AG09319 (cell line): ENCODE results near the gene IL1B.

Experiments
- DNase-seq: peaks from one replicate; pipeline ENCODE4 v3.0.0-alpha.2; 2010; ENCODE audit warnings: low read depth; ENCODE audit errors: extremely low read depth
- TF ChIP-seq, protein P1 (sequence below): IDR thresholded peaks from 2 replicates; pipeline ENCODE4 v1.5.1; 2011; ENCODE audit warnings: low read depth, mild to moderate bottlenecking, inconsistent platforms, low read length, moderate library complexity

The IL1B gene

DNA sequence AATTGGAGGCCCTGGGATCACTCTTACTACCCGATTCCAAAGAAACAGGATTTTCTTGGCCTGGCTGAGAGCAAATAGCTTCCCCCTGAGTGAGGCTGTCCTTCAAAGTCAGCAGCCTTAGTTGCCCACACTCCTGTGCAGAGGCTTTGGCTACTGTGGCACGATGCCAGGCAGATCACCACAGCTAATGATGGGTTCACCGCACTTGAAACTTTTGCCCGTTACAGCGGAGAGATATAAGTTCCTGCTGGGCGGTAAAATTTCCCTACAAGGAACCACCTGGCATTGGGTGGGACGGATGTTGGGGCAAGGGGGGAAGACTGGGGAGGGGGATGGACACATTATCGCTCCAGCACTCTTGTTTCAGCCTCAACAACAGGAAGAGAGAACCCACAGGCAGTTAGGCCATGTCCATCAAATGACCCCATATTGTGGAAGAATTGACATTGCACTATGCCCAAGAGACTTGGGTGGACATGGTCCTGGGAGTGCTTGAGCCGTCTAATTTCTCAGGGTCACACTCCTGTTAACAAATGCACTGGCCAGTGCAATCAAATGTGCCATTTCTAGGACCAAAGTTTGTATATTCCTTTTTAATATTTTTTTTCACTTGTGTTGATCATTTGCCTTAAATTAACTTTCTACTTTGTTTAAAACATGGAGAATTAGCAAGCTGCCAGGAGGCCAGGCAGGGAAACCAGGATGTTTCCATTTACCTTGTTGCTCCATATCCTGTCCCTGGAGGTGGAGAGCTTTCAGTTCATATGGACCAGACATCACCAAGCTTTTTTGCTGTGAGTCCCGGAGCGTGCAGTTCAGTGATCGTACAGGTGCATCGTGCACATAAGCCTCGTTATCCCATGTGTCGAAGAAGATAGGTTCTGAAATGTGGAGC lies 4.4 kb downstream of the IL1B start:
- TF ChIP-seq, protein P1, sequence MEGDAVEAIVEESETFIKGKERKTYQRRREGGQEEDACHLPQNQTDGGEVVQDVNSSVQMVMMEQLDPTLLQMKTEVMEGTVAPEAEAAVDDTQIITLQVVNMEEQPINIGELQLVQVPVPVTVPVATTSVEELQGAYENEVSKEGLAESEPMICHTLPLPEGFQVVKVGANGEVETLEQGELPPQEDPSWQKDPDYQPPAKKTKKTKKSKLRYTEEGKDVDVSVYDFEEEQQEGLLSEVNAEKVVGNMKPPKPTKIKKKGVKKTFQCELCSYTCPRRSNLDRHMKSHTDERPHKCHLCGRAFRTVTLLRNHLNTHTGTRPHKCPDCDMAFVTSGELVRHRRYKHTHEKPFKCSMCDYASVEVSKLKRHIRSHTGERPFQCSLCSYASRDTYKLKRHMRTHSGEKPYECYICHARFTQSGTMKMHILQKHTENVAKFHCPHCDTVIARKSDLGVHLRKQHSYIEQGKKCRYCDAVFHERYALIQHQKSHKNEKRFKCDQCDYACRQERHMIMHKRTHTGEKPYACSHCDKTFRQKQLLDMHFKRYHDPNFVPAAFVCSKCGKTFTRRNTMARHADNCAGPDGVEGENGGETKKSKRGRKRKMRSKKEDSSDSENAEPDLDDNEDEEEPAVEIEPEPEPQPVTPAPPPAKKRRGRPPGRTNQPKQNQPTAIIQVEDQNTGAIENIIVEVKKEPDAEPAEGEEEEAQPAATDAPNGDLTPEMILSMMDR, result no peak
- no peak for DNase-seq

DNA sequence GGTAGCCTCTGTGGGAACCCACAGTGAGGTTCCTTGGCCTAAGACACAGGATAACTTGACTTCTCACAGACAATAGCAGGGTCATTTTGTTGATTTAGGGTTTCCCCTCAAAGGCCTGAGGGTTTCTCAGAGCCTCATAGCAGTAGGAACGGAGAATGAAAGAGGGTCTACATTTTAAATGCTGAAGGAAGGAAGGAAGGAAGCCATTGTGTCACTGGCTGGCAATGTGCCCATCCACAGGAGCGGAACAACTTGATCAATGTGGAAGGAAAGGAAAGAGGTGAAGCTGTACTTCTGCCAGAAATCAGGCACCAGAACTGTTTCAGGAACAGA lies 5.1 kb downstream of the IL1B start:
- no peak for DNase-seq
- TF ChIP-seq, protein P1, result no peak

DNA sequence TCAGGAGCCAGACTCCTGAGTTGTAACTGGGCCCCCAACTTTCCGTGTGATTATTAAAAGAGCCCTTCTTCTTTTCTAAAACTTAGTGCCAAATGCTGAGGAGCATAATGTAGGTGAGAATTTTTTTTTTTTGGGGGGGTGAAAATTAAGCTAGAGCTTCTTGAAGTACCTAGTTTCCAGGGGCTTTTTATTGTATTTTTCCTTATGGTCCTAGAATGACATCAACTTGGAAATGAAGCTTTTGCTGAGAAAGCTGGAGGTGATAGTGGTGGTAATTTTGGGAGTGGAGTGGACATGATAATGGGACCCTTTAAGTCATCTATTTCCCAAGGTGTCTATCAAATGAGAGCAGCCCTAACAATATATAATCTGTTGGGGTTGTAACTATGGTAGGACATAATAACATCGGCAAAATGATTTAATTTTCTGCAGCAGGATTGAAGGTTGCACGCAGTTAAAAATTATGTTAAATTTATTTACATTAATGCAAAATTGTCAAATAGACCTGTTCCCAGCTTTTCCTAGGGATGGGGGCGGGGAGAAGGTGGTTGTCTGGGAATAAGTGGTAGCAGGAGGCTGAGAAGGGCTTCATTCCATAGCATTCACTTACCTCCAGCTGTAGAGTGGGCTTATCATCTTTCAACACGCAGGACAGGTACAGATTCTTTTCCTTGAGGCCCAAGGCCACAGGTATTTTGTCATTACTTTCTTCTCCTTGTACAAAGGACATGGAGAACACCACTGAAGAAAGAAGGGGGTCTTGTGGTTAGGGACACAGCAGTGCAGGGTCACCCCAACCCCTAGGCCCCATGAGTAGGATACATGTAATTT lies 5.7 kb downstream of the IL1B start:
- TF ChIP-seq, protein P1, result no peak
- no peak for DNase-seq

DNA sequence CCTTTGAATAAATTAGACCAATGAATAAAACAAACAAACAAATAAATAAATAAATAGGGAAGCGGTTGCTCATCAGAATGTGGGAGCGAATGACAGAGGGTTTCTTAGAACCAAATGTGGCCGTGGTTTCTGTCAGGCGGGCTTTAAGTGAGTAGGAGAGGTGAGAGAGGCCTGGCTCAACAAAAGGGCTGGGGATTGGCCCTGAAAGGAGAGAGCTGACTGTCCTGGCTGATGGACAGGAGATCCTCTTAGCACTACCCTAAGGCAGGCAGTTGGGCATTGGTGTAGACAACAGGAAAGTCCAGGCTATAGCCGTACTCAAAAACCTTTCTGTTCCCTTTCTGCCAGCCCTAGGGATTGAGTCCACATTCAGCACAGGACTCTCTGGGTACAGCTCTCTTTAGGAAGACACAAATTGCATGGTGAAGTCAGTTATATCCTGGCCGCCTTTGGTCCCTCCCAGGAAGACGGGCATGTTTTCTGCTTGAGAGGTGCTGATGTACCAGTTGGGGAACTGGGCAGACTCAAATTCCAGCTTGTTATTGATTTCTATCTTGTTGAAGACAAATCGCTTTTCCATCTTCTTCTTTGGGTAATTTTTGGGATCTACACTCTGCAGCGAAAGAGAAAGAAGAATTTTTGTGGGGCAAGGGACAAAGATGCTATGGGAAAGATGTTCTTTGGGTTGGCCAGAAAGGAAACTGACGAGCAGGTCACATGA lies 6.5 kb downstream of the IL1B start:
- TF ChIP-seq, protein P1, result no peak
- no peak for DNase-seq

DNA sequence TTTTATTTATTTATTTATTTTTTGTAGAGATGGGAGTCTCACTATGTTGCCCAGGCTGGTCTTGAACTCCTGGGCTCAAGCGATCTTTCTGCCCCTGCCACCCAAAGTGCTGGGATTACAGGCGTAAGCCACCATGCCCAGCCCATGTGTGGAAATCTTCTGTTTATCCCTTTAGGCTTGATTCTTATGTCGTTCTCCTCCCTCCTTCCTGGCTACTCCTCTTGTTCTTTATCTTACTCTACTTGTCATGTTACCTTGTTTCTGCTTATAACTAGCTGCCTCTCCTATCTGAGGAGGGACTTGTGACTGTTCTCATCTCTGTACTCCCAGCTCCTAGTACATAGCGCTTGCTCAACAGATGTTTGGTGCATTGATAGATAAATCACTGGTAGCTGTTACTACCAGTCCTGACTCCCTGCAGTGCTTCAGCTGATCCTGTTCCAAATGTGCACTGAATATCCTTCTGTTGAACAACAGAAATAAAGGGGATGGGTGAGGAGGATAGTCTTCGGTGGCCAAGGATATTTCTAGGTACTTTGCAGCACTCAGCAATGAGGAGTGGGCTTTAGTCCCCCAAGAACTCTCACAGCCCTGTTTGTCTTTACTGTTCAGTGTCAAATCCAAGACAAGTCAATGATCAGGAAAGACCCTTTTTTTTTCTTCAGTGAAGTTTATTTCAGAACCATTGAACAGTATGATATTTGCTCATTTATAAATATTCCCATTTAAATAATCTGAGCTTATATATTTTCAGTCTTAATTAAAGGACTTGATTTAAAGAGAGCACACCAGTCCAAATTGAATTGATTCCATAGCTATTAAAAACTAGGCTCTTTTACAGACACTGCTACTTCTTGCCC lies 7.2 kb downstream of the IL1B start:
- TF ChIP-seq, protein P1, result no peak

DNA sequence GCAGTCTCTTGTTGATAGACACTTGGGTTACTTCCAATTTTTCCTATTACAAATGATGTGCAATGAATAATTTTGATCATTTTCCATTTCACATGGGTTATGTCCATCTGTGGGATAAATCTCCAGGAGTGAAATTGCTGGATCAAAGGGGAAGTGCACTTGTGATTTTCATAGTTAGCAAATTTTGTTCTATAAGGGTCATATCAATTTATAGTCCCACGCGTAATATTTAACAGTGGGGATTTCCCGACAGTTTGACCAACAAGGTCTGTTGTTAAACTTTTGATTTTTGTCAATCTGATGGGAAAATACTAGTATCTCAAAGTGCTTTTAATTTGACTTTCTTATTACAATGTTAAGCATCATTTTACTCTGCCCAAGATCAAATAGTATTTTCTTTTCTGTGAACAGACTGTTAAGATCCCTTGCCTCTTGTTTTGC lies 8.3 kb downstream of the IL1B start:
- TF ChIP-seq, protein P1, result no peak
- no peak for DNase-seq

More for the DNA sequence above, 7.2 kb downstream of the IL1B start:
- no peak for DNase-seq
